ENCODE results near the gene NXNL1.

NXNL1 gene

GRCh38 chr19:17423429-17424208 lies 37.1 kb downstream of the NXNL1 start:
- Histone ChIP-seq H3K4me3 (ENCODE audit: low read length) (no peak overlapping the region), H3K36me3 (ENCODE audit: insufficient read depth, low read depth, low read length) (no peaks in the 10 kb centered on the region), H3K4me1 (ENCODE audit: insufficient read depth, low read length) (peaks cover 8% of the 10 kb centered on the region; the same call in 1 of the 2 replicates), H3K9me3 (ENCODE audit: insufficient read depth, low read depth, low read length) (no peaks in the 10 kb centered on the region), H3K27ac (ENCODE audit: low read length) (no peak overlapping the region), H3K27me3 (ENCODE audit: insufficient read depth, low read length) (peaks cover 3% of the 10 kb centered on the region; the same call in 1 of the 2 replicates), H3K9ac (ENCODE audit: low read depth, low read length) (no peak overlapping the region)

- no peaks in the 10 kb centered on the region for H3K9me3 ChIP-seq (ENCODE audit: insufficient read depth, low read depth, low read length)
- no peak overlapping the region for H3K4me3 ChIP-seq (ENCODE audit: low read length)
- H3K9ac ChIP-seq (ENCODE audit: low read depth, low read length): no peak overlapping the region
- no peaks in the 10 kb centered on the region for H3K36me3 ChIP-seq (ENCODE audit: insufficient read depth, low read depth, low read length)
- peaks cover 8% of the 10 kb centered on the region; the same call in 1 of the 2 replicates for H3K4me1 ChIP-seq (ENCODE audit: insufficient read depth, low read length)
- peaks cover 3% of the 10 kb centered on the region; the same call in 1 of the 2 replicates for H3K27me3 ChIP-seq (ENCODE audit: insufficient read depth, low read length)
- no peak overlapping the region for H3K27ac ChIP-seq (ENCODE audit: low read length)
Observed at GRCh38 chr19:17421942-17422341, 38.8 kb downstream of the NXNL1 start.

- no peaks in the 10 kb centered on the region for H3K9me3 ChIP-seq (ENCODE audit: insufficient read depth, low read depth, low read length)
- H3K4me1 ChIP-seq (ENCODE audit: insufficient read depth, low read length): peaks cover 10% of the 10 kb centered on the region; the same call in 1 of the 2 replicates
- no peaks in the 10 kb centered on the region for H3K36me3 ChIP-seq (ENCODE audit: insufficient read depth, low read depth, low read length)
- no peak overlapping the region for H3K27ac ChIP-seq (ENCODE audit: low read length)
- H3K4me3 ChIP-seq (ENCODE audit: low read length): peak overlapping the region; percentile 85
- peaks cover 3% of the 10 kb centered on the region; the same call in 1 of the 2 replicates for H3K27me3 ChIP-seq (ENCODE audit: insufficient read depth, low read length)
- peak overlapping the region; percentile 69; the same call in 1 of the 2 replicates for H3K9ac ChIP-seq (ENCODE audit: low read depth, low read length)
Observed at GRCh38 chr19:17420475-17420924, 40.2 kb downstream of the NXNL1 start.

- peak within 1 kb of the TSS; percentile 85 for H3K4me3 ChIP-seq (ENCODE audit: low read length)
- H3K9me3 ChIP-seq (ENCODE audit: insufficient read depth, low read depth, low read length): no peaks in the 10 kb centered on the region
- H3K4me1 ChIP-seq (ENCODE audit: insufficient read depth, low read length): peaks cover 13% of the 10 kb centered on the region; the same call in 1 of the 2 replicates
- H3K27me3 ChIP-seq (ENCODE audit: insufficient read depth, low read length): peaks cover 3% of the 10 kb centered on the region; the same call in 1 of the 2 replicates
- H3K9ac ChIP-seq (ENCODE audit: low read depth, low read length): peak within 1 kb of the TSS; percentile 70; the same call in 1 of the 2 replicates
- H3K36me3 ChIP-seq (ENCODE audit: insufficient read depth, low read depth, low read length): no peaks in the 10 kb centered on the region
- H3K27ac ChIP-seq (ENCODE audit: low read length): no peak within 1 kb of the TSS
Observed at GRCh38 chr19:17419621-17420474, 40.9 kb downstream of the NXNL1 start, which contains the start of gene MVB12A. TSS of gene MVB12A (plus strand) at chr19:17420047. CDS start at chr19:17420136, 89 bp downstream.

GRCh38 chr19:17419154-17419620 lies 41.5 kb downstream of the NXNL1 start:
- H3K9me3 ChIP-seq (ENCODE audit: insufficient read depth, low read depth, low read length): no peaks in the 10 kb centered on the region
- peak overlapping the region; percentile 70; the same call in 1 of the 2 replicates for H3K9ac ChIP-seq (ENCODE audit: low read depth, low read length)
- peaks cover 13% of the 10 kb centered on the region; the same call in 1 of the 2 replicates for H3K4me1 ChIP-seq (ENCODE audit: insufficient read depth, low read length)
- H3K36me3 ChIP-seq (ENCODE audit: insufficient read depth, low read depth, low read length): no peaks in the 10 kb centered on the region
- H3K27ac ChIP-seq (ENCODE audit: low read length): no peak overlapping the region
- H3K27me3 ChIP-seq (ENCODE audit: insufficient read depth, low read length): peaks cover 3% of the 10 kb centered on the region; the same call in 1 of the 2 replicates
- peak overlapping the region; percentile 62 for H3K4me3 ChIP-seq (ENCODE audit: low read length)

- Histone ChIP-seq H3K9me3 (ENCODE audit: insufficient read depth, low read depth, low read length) (no peaks in the 10 kb centered on the region), H3K9ac (ENCODE audit: low read depth, low read length) (peak overlapping the region; percentile 70; the same call in 1 of the 2 replicates), H3K27me3 (ENCODE audit: insufficient read depth, low read length) (peaks cover 3% of the 10 kb centered on the region; the same call in 1 of the 2 replicates), H3K4me3 (ENCODE audit: low read length) (peak overlapping the region; percentile 62; the same call in 1 of the 2 replicates), H3K4me1 (ENCODE audit: insufficient read depth, low read length) (peaks cover 13% of the 10 kb centered on the region; the same call in 1 of the 2 replicates), H3K36me3 (ENCODE audit: insufficient read depth, low read depth, low read length) (no peaks in the 10 kb centered on the region), H3K27ac (ENCODE audit: low read length) (no peak overlapping the region)
Observed at GRCh38 chr19:17418710-17419109, 42.0 kb downstream of the NXNL1 start.

- H3K4me1 ChIP-seq (ENCODE audit: insufficient read depth, low read length): peaks cover 11% of the 10 kb centered on the region; the same call in 1 of the 2 replicates
- no peak overlapping the region for H3K27ac ChIP-seq (ENCODE audit: low read length)
- H3K36me3 ChIP-seq (ENCODE audit: insufficient read depth, low read depth, low read length): no peaks in the 10 kb centered on the region
- H3K9me3 ChIP-seq (ENCODE audit: insufficient read depth, low read depth, low read length): no peaks in the 10 kb centered on the region
- H3K9ac ChIP-seq (ENCODE audit: low read depth, low read length): peak overlapping the region; percentile 71; the same call in 1 of the 2 replicates
- peak overlapping the region; percentile 62 for H3K4me3 ChIP-seq (ENCODE audit: low read length)
- no peaks in the 10 kb centered on the region; the same call in 1 of the 2 replicates for H3K27me3 ChIP-seq (ENCODE audit: insufficient read depth, low read length)
Observed at GRCh38 chr19:17415121-17415520, 45.6 kb downstream of the NXNL1 start.

- H3K27me3 ChIP-seq (ENCODE audit: insufficient read depth, low read length): no peaks in the 10 kb centered on the region; the same call in 1 of the 2 replicates
- no peak overlapping the region for H3K27ac ChIP-seq (ENCODE audit: low read length)
- H3K4me1 ChIP-seq (ENCODE audit: insufficient read depth, low read length): peaks cover 9% of the 10 kb centered on the region; the same call in 1 of the 2 replicates
- H3K36me3 ChIP-seq (ENCODE audit: insufficient read depth, low read depth, low read length): no peaks in the 10 kb centered on the region
- no peaks in the 10 kb centered on the region for H3K9me3 ChIP-seq (ENCODE audit: insufficient read depth, low read depth, low read length)
- H3K4me3 ChIP-seq (ENCODE audit: low read length): no peak overlapping the region
- no peak overlapping the region for H3K9ac ChIP-seq (ENCODE audit: low read depth, low read length)
Observed at GRCh38 chr19:17414097-17414496, 46.6 kb downstream of the NXNL1 start.

- Histone ChIP-seq H3K4me3 (ENCODE audit: low read length) (no peak overlapping the region), H3K9ac (ENCODE audit: low read depth, low read length) (no peak overlapping the region), H3K27ac (ENCODE audit: low read length) (no peak overlapping the region), H3K27me3 (ENCODE audit: insufficient read depth, low read length) (no peaks in the 10 kb centered on the region; the same call in 1 of the 2 replicates), H3K4me1 (ENCODE audit: insufficient read depth, low read length) (peaks cover 7% of the 10 kb centered on the region; the same call in 1 of the 2 replicates), H3K36me3 (ENCODE audit: insufficient read depth, low read depth, low read length) (no peaks in the 10 kb centered on the region), H3K9me3 (ENCODE audit: insufficient read depth, low read depth, low read length) (no peaks in the 10 kb centered on the region)
Observed at GRCh38 chr19:17411801-17412200, 48.9 kb downstream of the NXNL1 start.

GRCh38 chr19:17409990-17410389 lies 50.7 kb downstream of the NXNL1 start:
- Histone ChIP-seq H3K27me3 (ENCODE audit: insufficient read depth, low read length) (no peaks in the 10 kb centered on the region), H3K4me1 (ENCODE audit: insufficient read depth, low read length) (peaks cover 9% of the 10 kb centered on the region; the same call in 1 of the 2 replicates), H3K27ac (ENCODE audit: low read length) (no peak overlapping the region), H3K36me3 (ENCODE audit: insufficient read depth, low read depth, low read length) (no peaks in the 10 kb centered on the region), H3K9me3 (ENCODE audit: insufficient read depth, low read depth, low read length) (no peaks in the 10 kb centered on the region), H3K4me3 (ENCODE audit: low read length) (no peak overlapping the region), H3K9ac (ENCODE audit: low read depth, low read length) (no peak overlapping the region)

GRCh38 chr19:17406887-17407196 lies 53.9 kb downstream of the NXNL1 start:
- no peaks in the 10 kb centered on the region for H3K9me3 ChIP-seq (ENCODE audit: insufficient read depth, low read depth, low read length)
- no peak overlapping the region for H3K4me3 ChIP-seq (ENCODE audit: low read length)
- no peak overlapping the region for H3K9ac ChIP-seq (ENCODE audit: low read depth, low read length)
- H3K36me3 ChIP-seq (ENCODE audit: insufficient read depth, low read depth, low read length): peaks cover 7% of the 10 kb centered on the region
- H3K27me3 ChIP-seq (ENCODE audit: insufficient read depth, low read length): no peaks in the 10 kb centered on the region
- peaks cover 11% of the 10 kb centered on the region; the same call in 1 of the 2 replicates for H3K4me1 ChIP-seq (ENCODE audit: insufficient read depth, low read length)
- no peak overlapping the region for H3K27ac ChIP-seq (ENCODE audit: low read length)

Measured in iPS-20b (cell line).